ENCODE measurements around the gene CCNL2. TPM values are rescaled to one million over a fixed set of nuclear protein-coding genes. Genes with fewer than 3 reads are reported as not detected.

Gene CCNL2
- total and polyA plus RNA-seq, 2 of the 13 experiments (the other 11 are each of a cell fraction or from before 2014, with no cell fraction given), result 105 to 340 TPM

GRCh38 chr1:1399872-1400575 is 889 bp upstream of the CCNL2 start (continued):
- no peak; the same call in 1 of the 2 replicates for TF ChIP-seq THAP8 (CRISPR knock-in tag; IDR thresholded peaks at IDR 0.05; ENCODE audit: borderline replicate concordance)
- no peak for TF ChIP-seq MLXIP (CRISPR knock-in tag; IDR thresholded peaks at IDR 0.05; ENCODE audit: borderline replicate concordance)
- TF ChIP-seq SIN3A (IDR thresholded peaks at IDR 0.05; ENCODE audit: borderline replicate concordance, low read depth, low read length), result no peak
- TF ChIP-seq FOXP4 (CRISPR knock-in tag; IDR thresholded peaks at IDR 0.05), result no peak
- no peak for TF ChIP-seq ZNF781 (CRISPR knock-in tag; IDR thresholded peaks at IDR 0.05; ENCODE audit: borderline replicate concordance, not compliant biosample characterization)
- no peak for TF ChIP-seq SOX6 (IDR thresholded peaks at IDR 0.05)
- no peak for TF ChIP-seq SOX6 (CRISPR knock-in tag; IDR thresholded peaks at IDR 0.05)
- 0 out of 2 replicates have a peak, but pooled peaks have one; percentile 36 for TF ChIP-seq ZNF383 (CRISPR knock-in tag; IDR thresholded peaks at IDR 0.05; ENCODE audit: borderline replicate concordance)
- TF ChIP-seq ZBTB20 (CRISPR knock-in tag; IDR thresholded peaks at IDR 0.05; ENCODE audit: borderline replicate concordance, low read depth), result no peak
- TF ChIP-seq, protein P1, sequence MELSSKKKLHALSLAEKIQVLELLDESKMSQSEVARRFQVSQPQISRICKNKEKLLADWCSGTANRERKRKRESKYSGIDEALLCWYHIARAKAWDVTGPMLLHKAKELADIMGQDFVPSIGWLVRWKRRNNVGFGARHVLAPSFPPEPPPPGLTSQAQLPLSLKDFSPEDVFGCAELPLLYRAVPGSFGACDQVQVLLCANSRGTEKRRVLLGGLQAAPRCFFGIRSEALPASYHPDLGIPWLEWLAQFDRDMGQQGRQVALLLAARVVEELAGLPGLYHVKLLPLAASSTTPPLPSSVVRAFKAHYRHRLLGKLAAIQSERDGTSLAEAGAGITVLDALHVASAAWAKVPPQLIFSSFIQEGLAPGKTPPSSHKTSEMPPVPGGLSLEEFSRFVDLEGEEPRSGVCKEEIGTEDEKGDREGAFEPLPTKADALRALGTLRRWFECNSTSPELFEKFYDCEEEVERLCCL (CRISPR knock-in tag; IDR thresholded peaks at IDR 0.05; ENCODE audit: borderline replicate concordance), result peak; percentile 62; the same call in 1 of the 2 replicates
- peak; percentile 32; the same call in 1 of the 2 replicates for TF ChIP-seq BRD4 (CRISPR knock-in tag; IDR thresholded peaks at IDR 0.05)
- TF ChIP-seq ZNF451 (CRISPR knock-in tag; IDR thresholded peaks at IDR 0.05), result no peak
- TF ChIP-seq, protein P2, sequence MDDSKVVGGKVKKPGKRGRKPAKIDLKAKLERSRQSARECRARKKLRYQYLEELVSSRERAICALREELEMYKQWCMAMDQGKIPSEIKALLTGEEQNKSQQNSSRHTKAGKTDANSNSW (CRISPR knock-in tag; IDR thresholded peaks at IDR 0.05; ENCODE audit: borderline replicate concordance), result no peak
- TF ChIP-seq HNRNPUL1 (IDR thresholded peaks at IDR 0.05; ENCODE audit: low read depth, low read length), result no peak
- no peak for TF ChIP-seq HNF4A (CRISPR knock-in tag; IDR thresholded peaks at IDR 0.05)
- TF ChIP-seq RARA (CRISPR knock-in tag; IDR thresholded peaks at IDR 0.05), result no peak
- no peak for TF ChIP-seq ZNF3 (CRISPR knock-in tag; IDR thresholded peaks at IDR 0.05)
- no peak for TF ChIP-seq NR2F2 (IDR thresholded peaks at IDR 0.05; ENCODE audit: borderline replicate concordance, low read depth)
- no peak for TF ChIP-seq U2AF2 (IDR thresholded peaks at IDR 0.05; ENCODE audit: low read depth, low read length)
- 0 out of 2 replicates have a peak, but pooled peaks have one; percentile 67 for TF ChIP-seq ARNT2 (CRISPR knock-in tag; IDR thresholded peaks at IDR 0.05; ENCODE audit: low read depth)
- 0 out of 2 replicates have a peak, but pooled peaks have one; percentile 40 for TF ChIP-seq ZNF510 (CRISPR knock-in tag; IDR thresholded peaks at IDR 0.05; ENCODE audit: low read depth)
- peak; percentile 93 for TF ChIP-seq SSRP1 (CRISPR knock-in tag; IDR thresholded peaks at IDR 0.05)
- TF ChIP-seq EHMT2 (IDR thresholded peaks at IDR 0.05; ENCODE audit: borderline replicate concordance, low read depth, low read length), result no peak
